Measurements from ENCODE around the gene STXBP3. TPM values are rescaled to one million over a fixed set of nuclear protein-coding genes. Genes with fewer than 3 reads are reported as not detected.

STXBP3 gene
- total and polyA plus RNA-seq, 2 donors (not counting 1 experiment from before 2014, with no cell fraction given), result 55.3 to 71.0 TPM

GRCh38 chr1:108753363-108753762 lies 6.9 kb downstream of the STXBP3 start:
- TF ChIP-seq CTCF (conservative IDR thresholded peaks at IDR 0.05 in 1 of 2, IDR thresholded peaks at IDR 0.05 in 1 of 2; ENCODE audit: low read depth in 1 of 2, low read length in 2 of 2) (no peak), EZH2 (IDR thresholded peaks at IDR 0.05; ENCODE audit: low read length, missing control alignments) (no peak)
- Histone ChIP-seq H4K20me1 (ENCODE audit: control insufficient read depth, extremely low read depth, insufficient read depth, low read length) (no peaks in the 10 kb centered on the region), H3K27ac (ENCODE audit: insufficient read depth, low read length) (no peak overlapping the region), H3K9me3 (ENCODE audit: control insufficient read depth, insufficient read depth, low read depth, low read length) (no peaks in the 10 kb centered on the region), H3K9ac (ENCODE audit: insufficient read depth, low read length) (no peak overlapping the region), H3K36me3 (ENCODE audit: control insufficient read depth, insufficient read depth, low read length) (peaks cover 2% of the 10 kb centered on the region), H3K4me2 (ENCODE audit: extremely low read depth, insufficient read depth, low read length) (no peak overlapping the region), H3K79me2 (ENCODE audit: control insufficient read depth, insufficient read depth, low read length) (peaks cover 36% of the 10 kb centered on the region), H2AFZ (ENCODE audit: low read length) (no peak overlapping the region), H3K27me3 (ENCODE audit: control insufficient read depth, insufficient read depth, low read length) (no peaks in the 10 kb centered on the region), H3K4me1 (ENCODE audit: control insufficient read depth, extremely low read depth, insufficient read depth, low read length) (no peaks in the 10 kb centered on the region), H3K4me3 (replicated peaks in 1 of 4; ENCODE audit: control extremely low read depth in 1 of 4, insufficient read depth in 1 of 4, low read depth in 3 of 4, low read length in 4 of 4) (no peak overlapping the region)
- DNase-seq (ENCODE audit: low read depth in 2 of 2), result no peak

DNA sequence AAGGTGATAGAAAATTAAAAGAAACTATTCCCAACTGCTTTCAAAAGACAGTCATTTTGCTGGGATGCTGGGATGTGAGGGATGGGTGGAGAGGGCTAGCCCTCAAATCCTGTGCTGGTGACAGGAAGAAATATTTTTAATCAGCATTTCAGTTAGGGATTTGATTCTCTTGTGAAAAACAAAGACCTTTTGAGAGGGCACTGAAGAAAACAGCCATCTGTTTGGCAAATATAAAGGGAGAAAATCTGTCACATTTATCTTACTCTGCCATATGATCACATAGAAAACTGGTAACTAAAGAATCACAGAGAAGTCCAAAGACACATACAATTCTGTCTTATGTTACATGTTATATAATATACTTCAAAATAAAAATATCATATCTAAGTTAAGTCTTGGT lies 12.3 kb downstream of the STXBP3 start:
- TF ChIP-seq CTCF (conservative IDR thresholded peaks at IDR 0.05 in 1 of 2, IDR thresholded peaks at IDR 0.05 in 1 of 2; ENCODE audit: low read depth in 1 of 2, low read length in 2 of 2), result no peak
- TF ChIP-seq EZH2 (IDR thresholded peaks at IDR 0.05; ENCODE audit: low read length, missing control alignments), result no peak
- Histone ChIP-seq H3K36me3 (ENCODE audit: control insufficient read depth, insufficient read depth, low read length) (peaks cover 5% of the 10 kb centered on the region), H3K79me2 (ENCODE audit: control insufficient read depth, insufficient read depth, low read length) (no peaks in the 10 kb centered on the region), H3K27ac (ENCODE audit: insufficient read depth, low read length) (no peak overlapping the region), H3K27me3 (ENCODE audit: control insufficient read depth, insufficient read depth, low read length) (no peaks in the 10 kb centered on the region), H3K4me3 (replicated peaks in 1 of 4; ENCODE audit: control extremely low read depth in 1 of 4, insufficient read depth in 1 of 4, low read depth in 3 of 4, low read length in 4 of 4) (no peak overlapping the region), H2AFZ (ENCODE audit: low read length) (no peak overlapping the region), H3K4me2 (ENCODE audit: extremely low read depth, insufficient read depth, low read length) (no peak overlapping the region), H4K20me1 (ENCODE audit: control insufficient read depth, extremely low read depth, insufficient read depth, low read length) (no peaks in the 10 kb centered on the region), H3K9ac (ENCODE audit: insufficient read depth, low read length) (no peak overlapping the region), H3K4me1 (ENCODE audit: control insufficient read depth, extremely low read depth, insufficient read depth, low read length) (no peaks in the 10 kb centered on the region), H3K9me3 (ENCODE audit: control insufficient read depth, insufficient read depth, low read depth, low read length) (no peaks in the 10 kb centered on the region)
- DNase-seq (ENCODE audit: low read depth in 2 of 2), result no peak

- peaks cover 7% of the 10 kb centered on the region for H3K36me3 ChIP-seq (ENCODE audit: control insufficient read depth, insufficient read depth, low read length)
- H3K27me3 ChIP-seq (ENCODE audit: control insufficient read depth, insufficient read depth, low read length), result no peaks in the 10 kb centered on the region
- no peak overlapping the region for H3K4me2 ChIP-seq (ENCODE audit: extremely low read depth, insufficient read depth, low read length)
- no peak overlapping the region for H3K4me3 ChIP-seq (replicated peaks in 1 of 4; ENCODE audit: control extremely low read depth in 1 of 4, insufficient read depth in 1 of 4, low read depth in 3 of 4, low read length in 4 of 4)
- no peaks in the 10 kb centered on the region for H4K20me1 ChIP-seq (ENCODE audit: control insufficient read depth, extremely low read depth, insufficient read depth, low read length)
- H3K27ac ChIP-seq (ENCODE audit: insufficient read depth, low read length), result no peak overlapping the region
- no peaks in the 10 kb centered on the region for H3K4me1 ChIP-seq (ENCODE audit: control insufficient read depth, extremely low read depth, insufficient read depth, low read length)
- peaks cover 2% of the 10 kb centered on the region for H3K79me2 ChIP-seq (ENCODE audit: control insufficient read depth, insufficient read depth, low read length)
- no peak overlapping the region for H3K9ac ChIP-seq (ENCODE audit: insufficient read depth, low read length)
- no peak overlapping the region for H2AFZ ChIP-seq (ENCODE audit: low read length)
- DNase-seq (ENCODE audit: low read depth in 2 of 2), result no peak
- TF ChIP-seq CTCF (conservative IDR thresholded peaks at IDR 0.05 in 1 of 2, IDR thresholded peaks at IDR 0.05 in 1 of 2; ENCODE audit: low read depth in 1 of 2, low read length in 2 of 2) (no peak), EZH2 (IDR thresholded peaks at IDR 0.05; ENCODE audit: low read length, missing control alignments) (no peak)
- H3K9me3 ChIP-seq (ENCODE audit: control insufficient read depth, insufficient read depth, low read depth, low read length), result no peaks in the 10 kb centered on the region
Measured at GRCh38 chr1:108767115-108767514, 20.6 kb downstream of the STXBP3 start.
